ENCODE results near the gene RECQL5. TPM values are rescaled to one million over a fixed set of nuclear protein-coding genes. Genes with fewer than 3 reads are reported as not detected.

RECQL5 gene
- 18.5 and 26.3 TPM in 2 replicates for total RNA-seq
- polyA plus RNA-seq = 8.4 and 9.9 TPM in 2 replicates
- polyA plus RNA-seq (2012) = 7.7 and 11.5 TPM in 2 replicates
- 29.8 and 33.3 TPM in 2 replicates for polyA minus RNA-seq (ENCODE audit: low replicate concordance)

GRCh38 chr17:75666959-75667790 is at the start of gene RECQL5, which contains the start of gene SAP30BP:
TSS of gene RECQL5 (minus strand) at chr17:75667154. CDS start at chr17:75666557, 597 bp downstream.
TSS of gene SAP30BP (plus strand) at chr17:75667338. CDS start at chr17:75667373, 35 bp downstream.
- peaks cover 8% of the 10 kb centered on the region for H3K4me1 ChIP-seq (ENCODE audit: control insufficient read depth, extremely low read depth, insufficient read depth, low read length)
- peak within 1 kb of the TSS; percentile 96 for H3K4me2 ChIP-seq (ENCODE audit: extremely low read depth, insufficient read depth, low read length)
- no peaks in the 10 kb centered on the region for H3K9me3 ChIP-seq (ENCODE audit: control insufficient read depth, insufficient read depth, low read depth, low read length)
- peak within 1 kb of the TSS; percentile 72 to 100 (median 99) for H3K4me3 ChIP-seq (replicated peaks in 1 of 4; ENCODE audit: control extremely low read depth in 1 of 4, insufficient read depth in 1 of 4, low read depth in 3 of 4, low read length in 4 of 4)
- no peaks in the 10 kb centered on the region for H3K27me3 ChIP-seq (ENCODE audit: control insufficient read depth, insufficient read depth, low read length)
- DNase-seq (ENCODE audit: low read depth in 2 of 2) = peak; percentile 97 to 99
- H3K36me3 ChIP-seq (ENCODE audit: control insufficient read depth, insufficient read depth, low read length) = peaks cover 15% of the 10 kb centered on the region
- H3K79me2 ChIP-seq (ENCODE audit: control insufficient read depth, insufficient read depth, low read length) = peaks cover 55% of the 10 kb centered on the region
- TF ChIP-seq CTCF (conservative IDR thresholded peaks at IDR 0.05 in 1 of 2, IDR thresholded peaks at IDR 0.05 in 1 of 2; ENCODE audit: low read depth in 1 of 2, low read length in 2 of 2) (no peak), EZH2 (IDR thresholded peaks at IDR 0.05; ENCODE audit: low read length, missing control alignments) (no peak)
- H3K27ac ChIP-seq (ENCODE audit: insufficient read depth, low read length) = peak within 1 kb of the TSS; percentile 99
- peak within 1 kb of the TSS; percentile 94 for H3K9ac ChIP-seq (ENCODE audit: insufficient read depth, low read length)
- H4K20me1 ChIP-seq (ENCODE audit: control insufficient read depth, extremely low read depth, insufficient read depth, low read length) = peaks cover 3% of the 10 kb centered on the region
- H2AFZ ChIP-seq (ENCODE audit: low read length) = peak within 1 kb of the TSS; percentile 82

- H3K9ac ChIP-seq (ENCODE audit: insufficient read depth, low read length) = no peak overlapping the region
- H3K9me3 ChIP-seq (ENCODE audit: control insufficient read depth, insufficient read depth, low read depth, low read length) = no peaks in the 10 kb centered on the region
- H3K27me3 ChIP-seq (ENCODE audit: control insufficient read depth, insufficient read depth, low read length) = no peaks in the 10 kb centered on the region
- no peak for DNase-seq (ENCODE audit: low read depth in 2 of 2)
- H3K4me1 ChIP-seq (ENCODE audit: control insufficient read depth, extremely low read depth, insufficient read depth, low read length) = no peaks in the 10 kb centered on the region
- no peak overlapping the region for H3K4me2 ChIP-seq (ENCODE audit: extremely low read depth, insufficient read depth, low read length)
- H3K79me2 ChIP-seq (ENCODE audit: control insufficient read depth, insufficient read depth, low read length) = no peaks in the 10 kb centered on the region
- no peaks in the 10 kb centered on the region for H3K36me3 ChIP-seq (ENCODE audit: control insufficient read depth, insufficient read depth, low read length)
- H2AFZ ChIP-seq (ENCODE audit: low read length) = no peak overlapping the region
- TF ChIP-seq CTCF (conservative IDR thresholded peaks at IDR 0.05 in 1 of 2, IDR thresholded peaks at IDR 0.05 in 1 of 2; ENCODE audit: low read depth in 1 of 2, low read length in 2 of 2) (no peak), EZH2 (IDR thresholded peaks at IDR 0.05; ENCODE audit: low read length, missing control alignments) (no peak)
- H4K20me1 ChIP-seq (ENCODE audit: control insufficient read depth, extremely low read depth, insufficient read depth, low read length) = no peaks in the 10 kb centered on the region
- H3K27ac ChIP-seq (ENCODE audit: insufficient read depth, low read length) = no peak overlapping the region
- no peak overlapping the region for H3K4me3 ChIP-seq (replicated peaks in 1 of 4; ENCODE audit: control extremely low read depth in 1 of 4, insufficient read depth in 1 of 4, low read depth in 3 of 4, low read length in 4 of 4)
These were observed 45.5 kb upstream of the RECQL5 start for GRCh38 chr17:75712446-75712845.

GRCh38 chr17:75707079-75707571 is 40.2 kb upstream of the RECQL5 start:
- TF ChIP-seq CTCF (conservative IDR thresholded peaks at IDR 0.05 in 1 of 2, IDR thresholded peaks at IDR 0.05 in 1 of 2; ENCODE audit: low read depth in 1 of 2, low read length in 2 of 2) = no peak
- no peak for TF ChIP-seq EZH2 (IDR thresholded peaks at IDR 0.05; ENCODE audit: low read length, missing control alignments)
- Histone ChIP-seq H3K9me3 (ENCODE audit: control insufficient read depth, insufficient read depth, low read depth, low read length) (no peaks in the 10 kb centered on the region), H4K20me1 (ENCODE audit: control insufficient read depth, extremely low read depth, insufficient read depth, low read length) (no peaks in the 10 kb centered on the region), H2AFZ (ENCODE audit: low read length) (no peak overlapping the region), H3K36me3 (ENCODE audit: control insufficient read depth, insufficient read depth, low read length) (peaks cover 34% of the 10 kb centered on the region), H3K79me2 (ENCODE audit: control insufficient read depth, insufficient read depth, low read length) (no peaks in the 10 kb centered on the region), H3K9ac (ENCODE audit: insufficient read depth, low read length) (no peak overlapping the region), H3K4me3 (replicated peaks in 1 of 4; ENCODE audit: control extremely low read depth in 1 of 4, insufficient read depth in 1 of 4, low read depth in 3 of 4, low read length in 4 of 4) (no peak overlapping the region), H3K4me2 (ENCODE audit: extremely low read depth, insufficient read depth, low read length) (no peak overlapping the region), H3K27me3 (ENCODE audit: control insufficient read depth, insufficient read depth, low read length) (no peaks in the 10 kb centered on the region), H3K27ac (ENCODE audit: insufficient read depth, low read length) (no peak overlapping the region), H3K4me1 (ENCODE audit: control insufficient read depth, extremely low read depth, insufficient read depth, low read length) (no peaks in the 10 kb centered on the region)
- DNase-seq (ENCODE audit: low read depth in 2 of 2) = peak; percentile 28 to 75

All from fibroblast of lung (primary cell).